Measurements from ENCODE around the gene PIK3R5. TPM values are rescaled to one million over a fixed set of nuclear protein-coding genes. Genes with fewer than 3 reads are reported as not detected.

The PIK3R5 gene
- total and polyA plus RNA-seq, 4 donors: 11.7 to 70.9 (median 35.0) TPM

DNA sequence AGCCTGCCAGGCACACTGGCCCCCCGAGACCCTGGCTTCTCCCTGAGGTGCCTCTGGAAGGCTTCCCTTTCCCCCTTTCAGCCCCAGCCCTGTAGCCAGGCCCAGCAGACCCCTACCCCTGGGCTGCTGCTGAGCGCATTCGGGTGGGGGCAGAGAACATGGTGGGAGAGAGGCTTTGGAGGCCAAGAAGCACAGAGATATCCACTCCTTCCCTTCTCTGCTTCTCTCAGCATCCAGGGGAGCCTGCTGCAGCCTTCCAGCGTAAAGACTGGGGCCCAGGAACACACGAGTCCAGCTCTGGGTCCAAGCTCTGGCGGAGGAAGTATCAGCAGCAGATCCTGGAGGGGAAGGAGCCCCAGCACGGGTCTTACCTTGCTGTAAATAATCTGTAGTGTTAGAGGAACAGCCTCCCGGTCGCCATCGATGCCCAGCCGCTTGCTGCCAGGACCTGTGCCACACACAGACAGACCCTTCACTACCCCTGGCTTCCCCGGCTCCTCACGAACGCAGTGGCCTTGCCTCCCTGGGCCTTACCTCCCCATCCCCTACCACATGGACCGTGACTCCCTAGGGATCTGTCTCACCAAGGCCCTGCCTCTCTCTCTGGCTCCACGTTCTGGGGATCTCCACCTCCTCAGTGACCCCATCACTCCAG, 81.0 kb downstream of the PIK3R5 start:
- ATAC-seq (ENCODE audit: insufficient read depth, low FRiP score): no peak
- WGBS, 2 donors: 90 to 95% methylated on average over 16 of the region's 16 CpGs
- Histone ChIP-seq H3K9ac (ENCODE audit: insufficient read depth in 1 of 2, low read length in 2 of 2) (no peak overlapping the region), H3K27me3 (ENCODE audit: control insufficient read depth in 3 of 3, insufficient read depth in 3 of 3, low read length in 2 of 3) (peaks cover 0 to 11% (median 0%) of the 10 kb centered on the region in 3 donors), H3K4me1 (ENCODE audit: control insufficient read depth in 5 of 5, insufficient read depth in 5 of 5, low read length in 5 of 5) (peaks cover 0 to 3% (median 0%) of the 10 kb centered on the region in 5 donors), H3K36me3 (ENCODE audit: control insufficient read depth in 4 of 4, insufficient read depth in 4 of 4, low read length in 4 of 4) (peaks cover 0 to 17% (median 0%) of the 10 kb centered on the region in 4 donors), H3K9me3 (ENCODE audit: control insufficient read depth in 4 of 4, insufficient read depth in 3 of 4, low read length in 3 of 4) (peaks cover 0 to under 1% (median 0%) of the 10 kb centered on the region in 4 donors), H3K27ac (ENCODE audit: low read depth in 1 of 2, low read length in 1 of 2) (no peak overlapping the region), H3K4me3 (no peak overlapping the region)
- peak in 1 of 3 donors; percentile 7 for DNase-seq
- TF ChIP-seq, protein P1, sequence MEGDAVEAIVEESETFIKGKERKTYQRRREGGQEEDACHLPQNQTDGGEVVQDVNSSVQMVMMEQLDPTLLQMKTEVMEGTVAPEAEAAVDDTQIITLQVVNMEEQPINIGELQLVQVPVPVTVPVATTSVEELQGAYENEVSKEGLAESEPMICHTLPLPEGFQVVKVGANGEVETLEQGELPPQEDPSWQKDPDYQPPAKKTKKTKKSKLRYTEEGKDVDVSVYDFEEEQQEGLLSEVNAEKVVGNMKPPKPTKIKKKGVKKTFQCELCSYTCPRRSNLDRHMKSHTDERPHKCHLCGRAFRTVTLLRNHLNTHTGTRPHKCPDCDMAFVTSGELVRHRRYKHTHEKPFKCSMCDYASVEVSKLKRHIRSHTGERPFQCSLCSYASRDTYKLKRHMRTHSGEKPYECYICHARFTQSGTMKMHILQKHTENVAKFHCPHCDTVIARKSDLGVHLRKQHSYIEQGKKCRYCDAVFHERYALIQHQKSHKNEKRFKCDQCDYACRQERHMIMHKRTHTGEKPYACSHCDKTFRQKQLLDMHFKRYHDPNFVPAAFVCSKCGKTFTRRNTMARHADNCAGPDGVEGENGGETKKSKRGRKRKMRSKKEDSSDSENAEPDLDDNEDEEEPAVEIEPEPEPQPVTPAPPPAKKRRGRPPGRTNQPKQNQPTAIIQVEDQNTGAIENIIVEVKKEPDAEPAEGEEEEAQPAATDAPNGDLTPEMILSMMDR (IDR thresholded peaks at IDR 0.05; ENCODE audit: control extremely low read depth, extremely low read depth): no peak

DNA sequence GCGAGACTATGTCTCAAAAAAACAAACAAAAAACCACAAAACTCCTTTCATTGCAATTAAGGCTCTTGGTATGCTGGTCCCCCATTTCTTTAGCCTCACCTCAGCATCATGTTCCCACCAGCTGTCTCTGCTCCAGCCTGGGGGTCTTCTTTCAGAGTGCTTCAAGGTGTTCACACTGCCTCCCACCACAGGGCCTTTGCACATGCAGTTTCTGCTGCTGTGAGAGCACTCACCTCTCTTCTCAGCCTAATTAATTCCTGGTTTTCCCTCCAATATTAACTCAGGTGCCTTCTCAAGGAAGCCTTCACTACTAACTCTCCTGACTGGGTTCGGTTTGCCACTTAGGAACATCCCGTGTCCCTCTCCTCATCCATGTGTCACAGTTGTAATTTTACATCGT, 82.2 kb downstream of the PIK3R5 start:
- Histone ChIP-seq H3K4me1 (ENCODE audit: control insufficient read depth in 5 of 5, insufficient read depth in 5 of 5, low read length in 5 of 5) (peaks cover 0 to under 1% (median 0%) of the 10 kb centered on the region in 5 donors), H3K27ac (ENCODE audit: low read depth in 1 of 2, low read length in 1 of 2) (no peak overlapping the region), H3K9ac (ENCODE audit: insufficient read depth in 1 of 2, low read length in 2 of 2) (no peak overlapping the region), H3K36me3 (ENCODE audit: control insufficient read depth in 4 of 4, insufficient read depth in 4 of 4, low read length in 4 of 4) (peaks cover 0 to 16% (median 0%) of the 10 kb centered on the region in 4 donors), H3K9me3 (ENCODE audit: control insufficient read depth in 4 of 4, insufficient read depth in 3 of 4, low read length in 3 of 4) (no peaks in the 10 kb centered on the region), H3K27me3 (ENCODE audit: control insufficient read depth in 3 of 3, insufficient read depth in 3 of 3, low read length in 2 of 3) (peaks cover 0 to 17% (median 0%) of the 10 kb centered on the region in 3 donors), H3K4me3 (no peak overlapping the region)
- ATAC-seq (ENCODE audit: insufficient read depth, low FRiP score) (no peak), DNase-seq (no peak)
- 95 to 97% methylated on average over 4 of the region's 4 CpGs for WGBS, 2 donors
- TF ChIP-seq, protein P1 (IDR thresholded peaks at IDR 0.05; ENCODE audit: control extremely low read depth, extremely low read depth): no peak

DNA sequence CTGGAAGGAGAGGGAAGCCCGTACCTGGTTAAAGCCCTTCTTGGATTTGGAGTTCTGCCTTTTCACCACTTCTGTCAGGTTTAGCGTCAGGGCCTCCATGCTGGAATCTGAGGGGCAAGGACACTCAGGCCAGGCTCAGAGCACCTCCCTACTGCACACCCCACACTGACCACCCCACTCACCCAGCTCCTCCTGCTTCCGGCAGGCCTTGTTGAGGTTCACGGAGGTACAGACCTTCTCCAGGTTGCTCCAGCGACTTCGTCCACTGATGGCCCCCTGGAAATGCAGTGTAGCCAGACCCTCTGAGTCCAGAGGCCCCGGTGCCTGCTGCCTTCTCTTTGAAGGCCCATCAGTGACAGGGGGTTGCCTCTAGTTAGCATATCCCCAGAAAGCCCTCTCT, 83.9 kb downstream of the PIK3R5 start:
- no peak overlapping the region for H3K9ac ChIP-seq (ENCODE audit: insufficient read depth in 1 of 2, low read length in 2 of 2)
- peaks cover 0 to 13% (median 0%) of the 10 kb centered on the region in 4 donors for H3K36me3 ChIP-seq (ENCODE audit: control insufficient read depth in 4 of 4, insufficient read depth in 4 of 4, low read length in 4 of 4)
- no peaks in the 10 kb centered on the region for H3K9me3 ChIP-seq (ENCODE audit: control insufficient read depth in 4 of 4, insufficient read depth in 3 of 4, low read length in 3 of 4)
- no peaks in the 10 kb centered on the region for H3K4me1 ChIP-seq (ENCODE audit: control insufficient read depth in 5 of 5, insufficient read depth in 5 of 5, low read length in 5 of 5)
- 93 to 97% methylated on average over 7 of the region's 7 CpGs for WGBS, 2 donors
- no peak overlapping the region for H3K4me3 ChIP-seq
- H3K27me3 ChIP-seq (ENCODE audit: control insufficient read depth in 3 of 3, insufficient read depth in 3 of 3, low read length in 2 of 3): peaks cover 0 to 27% (median 0%) of the 10 kb centered on the region in 3 donors
- no peak overlapping the region for H3K27ac ChIP-seq (ENCODE audit: low read depth in 1 of 2, low read length in 1 of 2)
- DNase-seq: peak in 1 of 3 donors; percentile 10
- ATAC-seq (ENCODE audit: insufficient read depth, low FRiP score): no peak
- TF ChIP-seq, protein P1 (IDR thresholded peaks at IDR 0.05; ENCODE audit: control extremely low read depth, extremely low read depth): no peak
